Suppressor macrophage treated with lipopolysaccharide for 4 hours (primary cell): ENCODE data around the gene EFNB1.
"Not testable (repeated sequence)": the region's sequence is repeated elsewhere in the genome, so short reads cannot be mapped to it uniquely, and the experiment has no call there.

Experiments used
- DNase-seq: peaks from one replicate; pipeline ENCODE4 v3.0.0-alpha.2; 2020

The EFNB1 gene

DNA sequence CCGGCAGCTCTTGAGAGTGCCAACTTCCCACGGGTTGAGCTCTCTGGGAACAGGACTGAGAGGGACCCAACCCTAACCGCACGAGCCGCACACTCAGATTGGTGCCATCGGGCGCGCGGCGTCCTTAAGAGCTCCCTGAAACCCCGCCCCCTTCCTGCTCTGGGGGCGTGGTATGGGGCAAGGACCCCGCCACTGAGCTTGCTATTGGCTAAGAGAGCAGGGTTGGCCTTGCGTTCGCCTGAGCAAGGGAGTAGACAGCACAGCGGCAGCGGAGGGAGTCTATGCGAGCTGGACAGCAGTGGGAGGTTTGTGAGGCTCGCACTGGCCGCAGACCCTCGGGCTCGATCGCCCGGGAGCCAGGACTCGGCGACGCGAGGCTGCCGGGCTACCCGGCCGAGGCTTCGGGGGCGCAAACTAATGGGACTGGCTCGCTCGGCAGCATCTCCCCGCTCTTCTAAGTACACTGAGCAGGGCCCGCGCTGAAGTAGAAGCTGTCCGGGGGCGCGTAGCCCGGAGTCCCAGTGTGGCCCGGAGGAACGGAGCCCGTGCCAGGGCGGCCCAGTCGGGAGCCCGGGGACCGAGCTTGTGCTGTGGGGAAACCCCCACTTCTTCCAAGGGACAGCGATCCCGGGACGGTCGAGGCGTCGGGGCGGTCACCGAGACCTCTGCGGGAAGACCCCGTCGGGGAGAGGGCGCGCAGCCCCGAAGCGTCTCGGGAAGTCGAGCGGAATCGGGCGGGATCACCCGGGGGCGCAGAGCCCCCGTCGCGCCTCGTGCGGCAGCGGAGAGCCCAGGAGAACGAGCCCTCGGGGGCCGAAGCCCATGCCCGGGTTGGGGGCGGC lies at the start of gene EFNB1:
Gene EFNB1 (plus strand): TSS at position 282 of the 842 bp plus-strand sequence. CDS start 756 bp downstream, outside the sequence.
- peak; percentile 94 for DNase-seq

DNA sequence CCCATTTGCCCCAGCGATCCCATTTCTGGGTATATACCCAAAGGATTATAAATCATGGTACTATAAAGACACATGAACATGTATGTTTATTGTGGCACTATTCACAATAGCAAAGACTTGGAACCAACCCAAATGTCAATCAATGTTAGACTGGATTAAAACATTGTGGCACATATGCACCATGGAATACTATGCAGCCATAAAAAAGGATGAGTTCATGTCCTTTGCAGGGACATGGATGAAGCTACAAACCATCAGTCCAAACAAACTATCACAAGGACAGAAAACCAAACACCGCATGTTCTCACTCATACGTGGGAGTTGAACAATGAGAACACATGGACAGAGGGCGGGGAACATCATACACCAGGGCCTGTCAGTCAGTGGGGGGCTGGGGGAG lies 47.5 kb upstream of the EFNB1 start:
- not testable (repeated sequence) for DNase-seq

DNA sequence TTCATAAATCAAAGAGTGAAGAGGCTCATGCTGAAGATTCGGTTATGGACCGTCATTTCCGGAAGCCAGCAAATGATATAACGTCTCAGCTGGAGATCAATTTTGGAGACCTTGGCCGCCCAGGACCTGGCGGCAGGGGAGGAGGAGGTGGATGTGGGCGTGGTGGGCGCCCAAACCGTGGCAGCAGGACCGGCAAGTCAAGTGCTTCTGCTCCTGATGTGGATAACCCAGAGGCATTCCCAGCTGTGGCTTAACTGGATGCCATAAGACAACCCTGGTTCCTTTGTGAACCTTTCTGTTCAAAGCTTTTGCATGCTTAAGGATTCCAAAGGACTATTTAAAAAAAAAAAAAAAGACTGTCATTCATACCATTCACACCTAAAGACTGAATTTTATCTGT lies 44.0 kb upstream of the EFNB1 start:
- no peak for DNase-seq

DNA sequence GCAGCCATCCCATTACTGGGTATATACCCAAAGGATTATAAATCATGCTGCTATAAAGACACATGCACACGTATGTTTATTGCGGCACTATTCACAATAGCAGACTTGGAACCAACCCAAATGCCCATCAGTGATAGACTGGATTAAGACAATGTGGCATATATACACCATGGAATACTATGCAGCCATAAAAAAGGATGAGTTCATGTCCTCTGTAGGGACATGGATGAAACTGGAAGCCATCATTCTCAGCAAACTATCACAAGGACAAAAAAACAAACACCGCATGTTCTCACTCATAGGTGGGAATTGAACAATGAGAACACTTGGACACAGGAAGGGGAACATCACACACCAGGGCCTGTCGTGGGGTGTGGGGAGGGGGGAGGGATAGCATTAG lies 42.2 kb upstream of the EFNB1 start:
- not testable (repeated sequence) for DNase-seq

DNA sequence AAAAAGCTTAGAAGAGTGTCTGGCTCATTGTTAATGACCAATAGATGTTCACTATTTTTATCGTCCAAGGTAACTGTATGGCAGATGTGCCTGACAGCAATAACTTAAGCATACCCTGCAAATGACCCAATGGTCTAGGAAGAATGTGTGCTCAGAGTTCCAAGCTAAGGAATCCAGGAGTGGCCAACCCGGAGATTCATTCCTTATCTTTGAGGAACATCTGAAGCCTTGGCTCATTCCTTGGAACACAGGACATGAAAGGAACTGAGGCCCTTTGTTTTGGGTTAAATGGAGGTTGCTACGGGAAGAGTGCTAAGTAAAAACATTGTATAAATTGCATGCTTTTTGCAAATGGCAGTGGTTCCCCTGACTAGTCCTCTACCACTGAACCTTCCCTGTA lies 38.9 kb upstream of the EFNB1 start:
- DNase-seq, result no peak

DNA sequence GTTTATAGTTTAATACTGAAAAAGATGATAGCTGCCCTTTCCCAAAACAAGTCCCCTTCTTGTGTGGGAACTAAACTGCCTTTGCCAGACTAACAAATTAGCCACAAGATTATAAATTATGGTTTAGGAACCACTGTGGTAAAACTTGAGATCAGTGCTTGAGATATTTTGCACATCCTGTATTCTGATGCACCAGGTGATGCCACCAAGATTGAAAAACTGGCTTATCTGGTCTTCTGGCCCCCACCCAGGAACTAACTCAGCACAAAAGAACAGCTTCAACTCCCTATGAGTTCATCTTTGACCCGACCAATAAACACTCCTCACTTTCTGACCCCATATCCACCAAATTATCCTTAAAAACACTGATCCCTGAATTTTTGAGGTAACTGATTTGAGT lies 36.7 kb upstream of the EFNB1 start:
- DNase-seq, result no peak

DNA sequence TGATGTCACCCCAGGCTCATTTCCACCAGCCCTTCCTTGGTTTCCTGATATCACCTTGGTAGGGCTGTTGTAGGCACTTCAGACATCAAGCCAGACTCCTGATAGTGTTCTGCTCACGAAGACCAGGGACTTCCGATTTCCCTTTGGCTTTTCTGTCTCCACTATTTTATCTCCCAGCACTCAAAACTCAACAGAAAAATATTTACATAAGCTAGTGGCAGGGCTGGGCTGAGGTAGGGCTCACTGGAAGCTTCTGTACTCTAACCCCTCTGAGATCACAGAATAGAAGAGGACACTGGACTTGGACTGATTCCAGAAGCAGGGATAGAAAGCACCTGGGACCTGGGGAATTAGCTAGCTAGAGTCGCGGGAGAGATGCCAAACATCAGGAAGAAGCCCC lies 34.4 kb upstream of the EFNB1 start:
- DNase-seq, result no peak

DNA sequence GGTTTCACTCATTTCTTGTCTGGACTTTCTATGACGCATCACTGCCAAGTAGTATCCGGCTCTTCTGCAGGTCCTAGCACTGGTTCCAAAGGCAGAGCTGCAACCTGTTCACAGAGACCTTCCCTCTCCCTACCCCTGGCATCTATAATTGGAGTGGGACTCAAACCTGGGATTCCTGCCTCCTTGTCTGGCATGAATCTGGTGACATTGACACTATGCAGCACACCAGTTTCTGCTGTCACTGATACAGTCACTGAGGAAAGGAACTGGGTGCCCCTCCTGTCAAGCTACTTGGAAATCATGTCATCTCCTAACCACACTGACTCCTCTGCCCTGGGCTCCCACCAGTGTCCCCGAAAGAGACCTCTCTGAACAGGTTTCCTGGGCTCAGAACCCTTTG lies 33.1 kb upstream of the EFNB1 start:
- DNase-seq, result no peak

DNA sequence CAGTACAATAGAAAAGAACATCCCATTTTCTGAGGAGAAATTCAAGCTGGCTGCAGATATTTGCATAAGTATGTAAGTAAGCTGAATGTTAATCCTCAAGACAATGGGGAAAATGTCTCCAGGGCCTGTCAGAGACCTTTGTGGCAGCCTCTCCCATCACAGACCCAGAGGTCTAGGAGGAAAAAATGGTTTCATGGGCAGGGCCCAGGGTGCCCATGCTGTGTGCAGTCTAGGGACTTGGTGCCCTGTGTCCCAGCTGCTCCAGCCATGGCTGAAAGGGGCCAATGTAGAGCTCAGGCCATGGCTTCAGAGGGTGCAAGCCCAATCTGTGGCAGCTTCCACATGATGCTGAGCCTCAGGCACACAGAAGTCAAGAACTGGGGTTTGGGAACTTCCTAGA lies 30.4 kb upstream of the EFNB1 start:
- DNase-seq, result not testable (repeated sequence)

DNA sequence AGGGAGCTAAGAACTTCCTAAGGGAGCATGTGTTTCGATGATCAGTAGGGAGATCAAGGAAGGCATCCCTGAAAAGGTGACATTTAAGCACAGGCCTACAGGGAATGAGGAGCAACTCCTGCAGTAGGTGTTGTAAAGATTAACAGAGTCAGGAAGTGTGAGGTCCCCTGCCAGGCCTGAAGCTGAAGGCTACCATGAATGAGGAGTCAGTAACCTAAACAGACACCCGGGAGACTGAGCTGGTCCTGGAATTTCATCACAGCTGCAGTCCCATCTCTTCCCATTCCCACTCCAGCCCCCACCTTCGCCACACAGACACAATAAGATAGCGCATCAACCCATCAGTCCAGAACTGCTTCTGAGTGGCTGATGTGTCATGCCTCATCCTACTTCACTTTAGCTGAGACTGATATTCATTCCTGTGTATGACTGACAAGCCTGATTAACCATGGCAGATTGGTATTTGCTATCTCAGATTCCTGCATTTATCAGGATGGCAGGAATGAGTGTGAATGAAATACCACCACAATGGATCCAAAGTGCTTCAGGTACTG lies 27.0 kb upstream of the EFNB1 start:
- DNase-seq, result no peak

DNA sequence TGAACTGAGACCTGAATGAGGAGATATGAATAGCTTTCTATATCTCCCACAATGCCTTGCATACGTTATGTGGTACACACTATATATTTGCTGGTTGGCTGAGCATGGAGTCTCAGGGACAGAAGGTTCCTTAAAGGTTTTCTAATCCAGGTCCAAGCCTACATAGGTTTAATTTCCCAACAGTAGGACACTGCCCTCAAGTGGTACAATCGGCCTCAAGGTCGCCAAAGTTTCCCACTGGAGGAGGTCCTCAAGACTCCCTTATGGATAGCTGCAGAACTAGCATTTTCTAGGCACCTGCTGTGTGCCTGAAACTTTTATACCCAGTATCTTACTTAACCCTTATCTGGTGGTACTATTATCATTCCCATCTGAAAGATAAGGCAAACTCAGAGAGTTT lies 21.0 kb upstream of the EFNB1 start:
- peak; percentile 24 for DNase-seq

DNA sequence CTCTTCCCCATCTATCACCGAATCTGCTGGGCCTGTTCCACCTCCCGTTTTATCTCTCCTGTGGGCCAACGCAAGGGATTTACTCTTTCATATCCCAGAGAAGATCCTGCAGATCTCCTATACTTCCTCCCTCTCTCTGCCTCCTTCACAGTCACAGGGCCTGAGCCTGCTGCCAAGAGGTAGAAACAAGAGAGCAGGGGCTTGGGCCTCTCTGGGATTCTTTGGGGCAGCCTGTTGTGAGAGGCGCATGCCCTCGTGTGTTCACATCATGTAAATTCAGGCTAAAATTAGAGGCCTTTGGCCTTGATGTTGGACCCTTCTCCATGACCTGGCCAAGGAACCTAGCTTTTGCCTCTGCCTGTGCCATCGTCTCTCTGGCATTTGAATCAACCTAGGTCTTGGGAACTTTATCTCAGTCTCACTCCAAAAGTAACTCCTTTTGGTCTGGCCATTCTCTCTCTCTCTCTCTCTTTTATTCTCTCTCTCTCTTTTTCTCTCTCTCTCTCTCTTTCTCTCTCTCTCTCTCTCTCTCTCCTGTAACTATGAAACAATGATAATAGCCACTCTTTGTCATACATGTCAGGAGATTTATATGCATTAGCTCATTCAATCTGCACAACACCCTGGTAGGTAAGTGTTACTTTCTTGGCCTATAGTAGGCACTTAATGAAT lies 20.0 kb upstream of the EFNB1 start:
- DNase-seq, result no peak

DNA sequence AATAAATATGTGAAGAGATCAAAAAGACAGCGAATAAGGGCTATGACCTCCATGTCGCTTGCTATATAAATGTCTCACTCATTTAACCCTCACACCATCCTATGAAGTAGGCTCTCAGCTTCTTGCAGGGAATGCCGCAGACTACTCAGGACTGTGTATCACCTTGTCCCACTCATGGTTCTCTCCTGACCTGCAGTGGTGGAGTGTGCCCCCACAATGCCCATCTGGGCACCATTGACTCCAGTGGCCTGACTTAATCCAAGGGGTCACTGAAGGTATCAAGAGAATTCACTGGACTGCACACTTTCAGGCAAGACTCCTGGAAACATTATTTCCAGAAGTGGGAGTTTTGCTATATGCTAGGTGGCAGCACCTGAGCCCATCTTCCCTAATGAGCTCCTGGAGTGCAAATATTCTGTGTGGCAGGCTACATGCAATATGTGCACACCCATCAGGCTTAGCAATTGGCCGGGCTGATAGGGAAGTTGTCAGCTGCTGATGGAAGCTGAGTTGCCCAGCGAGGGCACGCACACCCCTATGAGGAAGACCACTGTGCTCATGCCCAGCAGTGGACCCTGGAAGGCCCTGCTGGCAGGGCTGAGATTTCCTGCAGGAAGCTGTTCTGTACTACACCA lies 8.2 kb upstream of the EFNB1 start:
- no peak for DNase-seq

DNA sequence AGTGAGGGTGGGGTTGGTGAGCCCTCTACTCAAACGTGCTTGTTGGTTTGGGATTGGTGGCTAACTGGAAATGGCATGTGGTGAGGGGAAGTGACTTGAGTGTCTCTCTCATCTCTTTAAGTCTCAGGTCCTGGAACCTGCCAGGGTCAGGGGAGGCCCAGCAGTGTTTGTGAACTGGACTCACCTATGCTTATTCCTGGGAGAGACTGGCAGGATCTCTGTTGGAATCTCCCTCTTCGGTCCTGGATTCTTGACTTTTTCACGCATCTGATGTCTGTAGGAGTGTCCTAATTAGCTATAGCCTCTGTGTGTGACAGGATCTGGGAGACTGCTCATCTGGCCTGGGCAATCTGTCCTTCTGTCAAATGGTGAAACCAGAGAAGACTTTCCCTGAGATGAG lies 7.2 kb upstream of the EFNB1 start:
- no peak for DNase-seq

DNA sequence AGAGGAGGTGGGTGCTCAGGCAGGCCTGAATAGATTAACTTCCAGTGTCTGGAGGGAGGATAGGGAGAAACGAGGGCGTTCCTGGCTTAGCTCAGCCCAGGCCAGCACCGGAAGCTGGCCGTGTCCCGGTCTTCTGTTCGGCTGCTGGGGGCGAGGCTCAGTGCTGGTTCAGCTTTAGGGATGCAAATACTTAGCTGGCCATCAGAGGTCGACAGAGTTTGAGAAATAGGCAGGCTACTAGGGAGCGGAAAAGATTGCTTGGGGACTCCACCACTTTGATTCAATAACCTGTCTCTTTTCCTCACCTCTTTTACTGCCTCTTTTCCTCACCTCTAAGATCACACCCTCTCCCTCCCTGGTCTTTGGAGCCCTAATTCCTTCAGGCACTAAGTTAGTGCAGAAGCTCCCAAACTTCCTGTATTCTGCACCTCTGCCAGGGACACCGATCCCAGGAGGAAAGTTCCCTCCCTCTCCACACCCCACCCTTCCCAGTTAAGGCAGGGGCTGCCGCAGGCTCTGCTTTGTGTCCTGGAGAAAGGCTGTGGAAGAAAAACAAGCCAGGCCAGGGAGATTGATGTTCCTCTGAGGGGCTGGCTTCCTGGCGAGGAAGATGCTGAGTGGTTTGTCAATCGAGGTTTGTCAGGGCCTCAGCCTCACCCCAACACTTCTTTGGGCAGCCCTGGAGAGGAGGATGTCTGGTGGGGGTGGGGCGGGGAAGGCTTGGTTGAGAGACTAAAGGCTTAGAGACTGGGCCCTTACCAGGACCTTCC lies 6.0 kb upstream of the EFNB1 start:
- DNase-seq, result peak; percentile 25

DNA sequence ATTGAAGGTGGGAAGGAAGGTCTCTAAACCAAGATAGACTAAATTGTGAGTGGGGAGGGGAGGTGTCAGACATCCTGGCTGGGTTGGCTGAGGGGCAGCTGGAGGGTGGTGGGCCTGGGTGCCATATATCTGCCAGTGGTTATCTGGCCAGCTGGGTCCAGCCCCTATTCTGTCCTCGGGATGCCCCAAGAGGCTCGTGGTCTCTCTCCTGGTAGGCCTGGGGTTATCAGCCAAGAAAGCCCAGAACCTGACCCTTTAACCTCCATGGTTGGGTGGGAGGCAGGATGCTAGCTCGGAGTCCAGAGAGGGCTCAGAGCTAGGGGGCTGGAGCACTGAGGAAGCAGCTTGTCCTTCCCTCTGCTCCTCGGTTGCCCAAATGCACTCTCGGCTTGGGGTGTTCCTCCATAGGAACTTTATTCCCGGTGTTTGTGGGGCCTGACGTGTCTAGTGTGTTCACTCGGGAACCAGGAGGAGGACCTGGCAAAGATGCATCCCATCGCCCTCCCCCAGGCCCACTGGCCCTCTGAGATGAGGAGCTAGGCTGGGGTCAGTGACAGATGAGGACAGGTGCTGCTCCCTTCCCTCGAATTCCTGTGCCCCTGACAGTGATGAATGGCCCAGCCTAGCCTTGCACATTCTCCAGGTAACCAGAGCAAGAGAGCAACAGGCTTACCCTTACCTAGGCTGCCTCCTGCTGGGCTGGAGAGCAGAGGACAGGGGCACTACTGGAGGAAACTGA lies 5.2 kb upstream of the EFNB1 start:
- DNase-seq, result no peak

DNA sequence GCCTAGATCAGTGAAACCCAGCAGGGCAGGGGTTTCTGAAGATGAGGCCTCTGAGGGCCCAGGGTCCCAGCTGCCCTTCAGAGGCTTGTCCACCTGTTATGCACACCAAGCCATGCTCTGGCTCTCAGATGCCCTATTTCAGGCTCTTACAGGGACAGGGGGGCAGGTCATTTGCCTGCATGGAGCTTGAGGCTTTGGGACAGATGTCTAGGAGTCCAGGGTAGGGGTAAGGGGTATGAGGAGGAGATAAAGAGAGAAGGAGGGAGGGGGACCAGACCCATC lies 4.7 kb upstream of the EFNB1 start:
- no peak for DNase-seq

DNA sequence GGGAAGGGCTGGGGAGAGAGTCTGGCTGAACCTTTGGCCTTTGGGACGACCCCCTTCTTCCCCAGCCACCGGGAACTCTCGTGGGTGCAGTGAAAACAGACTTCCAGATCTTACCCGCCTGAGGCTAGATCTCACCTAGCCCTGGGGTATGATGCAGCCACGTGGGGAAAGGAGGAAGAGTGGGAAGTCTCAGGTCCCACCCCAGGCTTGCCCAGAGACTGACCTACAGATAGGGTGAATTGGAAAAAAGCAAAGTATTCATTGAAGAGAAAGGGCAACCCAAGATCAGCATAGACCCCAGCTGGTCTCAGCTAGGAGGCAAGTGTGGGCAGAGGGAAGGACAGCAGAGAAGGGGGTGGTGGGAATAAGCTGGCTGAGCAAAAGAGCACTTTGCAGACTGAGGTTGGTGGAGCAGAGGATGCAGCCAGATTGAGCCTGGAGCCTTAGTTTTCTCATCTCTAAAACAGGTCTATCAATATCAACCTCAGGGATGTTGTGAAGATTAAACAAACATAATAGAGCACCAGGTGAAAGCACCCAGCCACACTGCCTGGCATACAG lies 4.2 kb upstream of the EFNB1 start:
- DNase-seq, result no peak

DNA sequence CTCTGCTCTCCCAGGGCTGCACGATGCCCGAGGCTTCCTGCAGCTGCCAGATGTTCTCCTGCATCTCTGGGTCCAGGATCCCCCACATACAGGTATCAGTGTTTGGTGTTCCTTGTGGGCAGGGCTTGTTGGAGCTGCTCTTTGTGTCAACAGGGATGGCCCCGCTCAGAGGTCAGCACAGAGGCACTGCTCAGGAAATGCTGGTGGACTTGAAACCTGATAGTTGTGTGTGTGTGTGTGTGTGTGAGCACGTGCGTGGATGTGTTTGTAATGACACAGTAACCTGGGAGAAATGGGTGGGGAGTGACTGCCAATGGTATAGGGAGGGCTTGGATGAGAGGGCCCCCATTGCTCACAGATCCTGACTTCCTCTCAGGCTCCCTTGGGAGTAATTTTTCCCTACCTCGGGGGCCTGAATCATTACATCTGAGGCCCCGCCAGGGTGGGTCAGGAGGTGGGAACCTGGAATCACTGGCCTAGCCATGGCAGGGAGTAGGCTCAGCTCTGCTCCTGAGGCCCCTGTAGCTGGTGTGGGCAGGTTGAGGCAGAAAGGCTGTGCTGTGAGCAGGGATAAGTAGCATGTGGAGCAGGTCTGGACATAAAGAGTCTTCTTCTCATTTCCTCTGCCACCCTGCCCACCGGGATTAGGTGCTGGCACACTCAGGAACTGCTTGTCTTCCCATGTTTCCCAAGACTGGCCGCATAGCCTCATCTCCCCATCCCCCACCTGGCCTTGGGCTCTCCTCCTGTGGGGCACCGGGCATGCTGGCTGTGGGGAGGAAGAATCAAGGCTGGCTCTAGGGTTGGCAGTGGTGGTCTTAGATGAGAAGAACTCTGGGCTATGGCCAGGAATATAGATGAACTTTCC lies 2.5 kb upstream of the EFNB1 start:
- DNase-seq, result no peak

DNA sequence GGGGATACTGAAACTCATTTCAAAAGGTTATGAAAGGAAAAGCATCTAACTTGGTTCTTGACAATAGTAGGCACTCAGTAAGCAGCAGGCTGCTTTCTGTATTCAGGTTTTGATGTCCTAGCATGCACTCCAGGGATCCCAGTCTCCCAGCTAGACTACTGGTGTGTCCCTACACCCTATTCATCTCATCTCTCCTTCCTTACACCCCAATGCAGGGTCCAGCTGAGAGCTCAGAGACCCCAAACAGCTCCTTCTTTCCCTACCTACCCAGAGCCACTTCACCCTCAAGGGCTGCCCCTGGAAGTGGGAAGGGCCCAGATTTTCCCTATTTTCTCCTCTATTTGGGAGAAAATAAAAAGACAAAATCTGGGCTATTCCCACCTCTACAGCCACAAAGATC lies 1.6 kb upstream of the EFNB1 start:
- DNase-seq, result no peak
